KOPT-K1 (cell line): ENCODE data around the gene RASAL1.
A peak's percentile ranks its signal among the peaks of the same experiment; 100 is the strongest.
"Not testable (repeated sequence)": the region's sequence is repeated elsewhere in the genome, so short reads cannot be mapped to it uniquely, and the experiment has no call there.

Experiments
- H3K27ac ChIP-seq: fragments of 200-600 bp; sonication (generic); 2 replicates; pipeline ENCODE4 v1.5.1; 2016; ENCODE audit warnings: antibody characterized with exemption, mild to moderate bottlenecking, low read depth, low read length; ENCODE audit not compliant: poor library complexity, severe bottlenecking
- H3K36me3 ChIP-seq: fragments of 200-600 bp; sonication (generic); 2 replicates; pipeline ENCODE4 v1.5.1; 2017; ENCODE audit warnings: antibody characterized with exemption, mild to moderate bottlenecking, low read length, moderate library complexity; ENCODE audit not compliant: insufficient read depth
- H3K9me3 ChIP-seq: fragments of 200-600 bp; sonication (generic); 2 replicates; pipeline ENCODE4 v1.5.1; 2017; ENCODE audit warnings: antibody characterized with exemption, low read length, mild to moderate bottlenecking; ENCODE audit not compliant: insufficient read depth, poor library complexity, severe bottlenecking

The RASAL1 gene

DNA sequence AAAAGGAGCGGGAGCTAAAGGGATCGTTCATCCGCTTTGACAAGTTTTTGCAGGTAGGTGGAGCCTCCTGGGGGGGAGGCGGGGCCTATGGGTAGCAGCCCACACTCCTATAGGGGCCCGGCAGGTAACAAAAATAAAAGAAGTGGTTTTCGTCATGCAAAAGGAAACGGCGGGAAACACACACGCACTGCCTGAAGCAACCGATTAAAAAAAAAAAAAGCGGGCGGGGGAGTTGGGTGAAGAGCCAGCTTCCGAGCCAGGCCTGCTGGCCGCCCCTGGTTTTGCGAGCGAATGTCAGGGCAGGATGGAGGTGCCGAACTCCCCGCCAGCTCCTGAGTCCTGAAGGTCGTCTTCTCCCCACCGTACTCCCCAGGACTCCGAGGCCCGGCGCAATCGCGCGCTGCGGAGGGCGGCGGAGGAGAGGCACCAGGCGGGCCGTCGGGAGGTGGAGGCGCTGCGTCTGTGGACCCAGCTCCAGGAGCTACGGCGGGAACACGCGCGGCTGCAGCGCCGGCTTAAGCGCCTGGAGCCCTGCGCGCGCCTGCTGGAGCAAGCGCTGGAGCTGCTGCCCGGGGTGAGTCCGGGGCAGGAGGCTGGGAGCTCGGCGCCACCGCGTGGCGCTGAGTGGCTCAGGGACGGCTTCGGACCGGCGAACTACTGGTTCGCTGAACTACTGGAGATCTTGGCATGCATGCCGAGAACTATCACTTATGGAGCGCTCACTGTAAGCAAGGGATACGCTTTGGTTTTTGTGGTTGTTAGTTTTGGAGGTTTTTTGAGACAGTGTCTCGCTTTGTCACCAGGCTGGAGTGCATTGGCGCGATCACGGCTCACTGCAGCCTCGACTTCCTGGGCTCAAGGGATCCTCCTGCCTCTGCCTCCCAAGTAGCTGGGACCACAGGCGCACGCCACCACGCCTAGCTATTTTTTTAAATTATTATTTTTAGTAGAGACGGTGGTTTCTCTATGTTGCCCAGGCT, 17.6 kb upstream of the RASAL1 start:
- Histone ChIP-seq H3K27ac (peak overlapping the region; percentile 77), H3K9me3 (no peaks in the 10 kb centered on the region), H3K36me3 (peaks cover 21% of the 10 kb centered on the region)

DNA sequence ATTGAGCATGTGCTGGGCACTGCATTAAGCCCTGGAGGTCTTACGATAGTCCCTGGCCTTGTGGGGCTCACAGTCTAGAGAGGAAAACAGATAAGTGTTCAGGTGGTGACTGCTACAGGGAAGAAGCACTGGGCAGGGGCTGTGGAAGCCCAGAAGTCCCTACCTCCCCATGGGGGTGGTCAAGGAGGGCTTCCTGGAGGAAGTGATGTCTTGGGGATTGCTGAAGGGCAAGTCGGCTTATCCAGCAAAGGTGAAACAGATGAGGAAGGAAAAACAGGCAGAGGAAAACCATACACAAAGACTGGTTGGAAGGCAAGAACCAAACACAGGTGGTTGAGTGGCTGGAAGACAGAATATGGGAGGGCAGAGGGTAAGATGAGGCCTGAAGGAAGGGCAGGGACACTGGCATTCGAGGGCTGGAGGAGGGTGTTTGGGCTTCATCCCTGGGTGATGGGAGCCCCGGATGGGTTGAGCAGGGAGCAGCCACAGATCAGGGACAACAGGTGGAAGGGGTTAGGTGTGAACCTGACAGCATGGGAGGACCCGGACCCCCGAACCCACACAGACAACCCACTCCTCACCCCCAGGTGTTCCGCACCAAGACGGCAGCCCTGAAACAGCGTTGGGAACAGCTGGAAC, 16.8 kb upstream of the RASAL1 start:
- Histone ChIP-seq H3K9me3 (peaks cover 2% of the 10 kb centered on the region), H3K27ac (peak overlapping the region; percentile 77), H3K36me3 (peaks cover 13% of the 10 kb centered on the region)

DNA sequence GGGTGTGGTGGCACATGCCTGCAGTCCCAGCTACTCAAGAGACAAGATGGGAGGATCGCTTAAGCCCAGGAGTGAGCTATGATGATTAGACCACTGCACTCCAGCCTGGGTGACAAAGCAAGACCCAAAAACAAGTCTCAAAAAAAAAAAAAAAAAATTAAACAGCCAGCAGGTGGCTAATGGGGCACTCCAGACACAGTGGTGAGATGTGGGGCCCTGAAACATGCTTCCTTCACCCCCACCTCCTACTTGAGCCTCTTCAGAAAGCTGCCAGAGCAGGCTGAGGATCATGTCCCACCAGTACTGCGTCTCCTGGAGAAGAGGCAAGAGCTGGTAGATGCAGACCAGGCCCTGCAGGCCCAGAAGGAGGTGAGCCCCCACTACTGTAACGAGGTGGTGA, 16.1 kb upstream of the RASAL1 start:
- Histone ChIP-seq H3K36me3 (peaks cover 6% of the 10 kb centered on the region), H3K9me3 (peaks cover 6% of the 10 kb centered on the region), H3K27ac (no peak overlapping the region)

DNA sequence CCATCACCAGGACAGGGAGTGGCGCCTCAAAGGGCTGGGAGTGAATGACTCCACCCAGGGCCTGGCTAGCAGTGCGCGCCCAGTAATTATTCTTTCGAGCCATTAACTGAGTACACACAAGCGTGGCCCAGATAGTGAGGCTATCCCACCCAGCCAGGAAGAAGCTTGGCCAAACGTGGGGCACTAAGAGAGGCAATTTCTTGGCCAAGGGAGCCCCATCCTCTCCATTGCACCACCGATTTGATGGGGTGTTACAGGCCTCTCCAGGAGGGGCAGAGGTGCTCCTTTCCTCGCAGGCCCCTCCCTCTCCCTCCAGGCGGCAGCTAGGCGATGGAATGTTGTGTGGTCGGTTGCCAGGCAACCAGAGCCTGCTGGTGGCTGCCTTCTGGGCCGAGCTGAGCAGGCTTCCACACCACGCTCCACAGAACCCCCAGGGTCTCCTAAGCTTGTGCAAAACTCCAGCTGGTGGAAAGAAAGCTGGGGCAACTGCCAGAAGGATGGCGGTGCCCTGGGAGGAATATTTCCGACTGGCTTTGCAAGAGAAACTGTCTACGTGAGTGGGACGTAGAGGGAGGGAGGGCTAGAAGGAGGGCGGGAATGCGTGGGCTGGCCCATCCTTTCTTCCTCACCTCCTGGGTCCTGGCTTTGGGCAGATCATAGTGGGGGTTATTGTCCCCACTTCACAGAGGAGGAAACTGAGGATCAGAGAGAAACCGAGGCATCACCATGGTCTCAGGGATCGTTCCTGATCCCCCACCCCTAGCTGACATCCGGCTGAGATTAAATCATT, 14.0 kb upstream of the RASAL1 start, which contains the start of gene CFAP73:
TSS of gene CFAP73 (plus strand) at position 364 of the 790 bp plus-strand sequence. CDS start at position 498, 134 bp downstream.
- H3K36me3 ChIP-seq = no peaks in the 10 kb centered on the region
- H3K27ac ChIP-seq = no peak within 1 kb of the TSS
- peaks cover 6% of the 10 kb centered on the region for H3K9me3 ChIP-seq

DNA sequence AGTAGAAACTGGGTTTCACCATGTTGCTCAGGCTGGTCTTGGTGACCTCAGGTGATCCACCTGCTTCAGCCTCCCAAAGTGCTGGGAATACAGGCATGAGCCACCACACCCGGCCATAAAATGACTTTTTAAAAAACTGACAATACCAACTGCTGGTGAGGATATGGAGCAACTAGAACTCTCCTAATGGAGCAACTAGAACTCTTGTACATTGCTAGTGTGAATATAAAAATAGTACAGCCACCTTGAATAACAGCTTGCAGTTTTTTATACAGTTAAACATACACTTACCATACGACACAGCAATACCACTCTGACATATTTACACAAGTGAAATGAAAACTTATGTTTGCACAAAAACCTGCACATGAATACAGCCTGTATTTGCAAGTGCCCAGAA, 11.4 kb upstream of the RASAL1 start:
- Histone ChIP-seq H3K27ac (no peak overlapping the region), H3K36me3 (no peaks in the 10 kb centered on the region), H3K9me3 (peaks cover 6% of the 10 kb centered on the region)

DNA sequence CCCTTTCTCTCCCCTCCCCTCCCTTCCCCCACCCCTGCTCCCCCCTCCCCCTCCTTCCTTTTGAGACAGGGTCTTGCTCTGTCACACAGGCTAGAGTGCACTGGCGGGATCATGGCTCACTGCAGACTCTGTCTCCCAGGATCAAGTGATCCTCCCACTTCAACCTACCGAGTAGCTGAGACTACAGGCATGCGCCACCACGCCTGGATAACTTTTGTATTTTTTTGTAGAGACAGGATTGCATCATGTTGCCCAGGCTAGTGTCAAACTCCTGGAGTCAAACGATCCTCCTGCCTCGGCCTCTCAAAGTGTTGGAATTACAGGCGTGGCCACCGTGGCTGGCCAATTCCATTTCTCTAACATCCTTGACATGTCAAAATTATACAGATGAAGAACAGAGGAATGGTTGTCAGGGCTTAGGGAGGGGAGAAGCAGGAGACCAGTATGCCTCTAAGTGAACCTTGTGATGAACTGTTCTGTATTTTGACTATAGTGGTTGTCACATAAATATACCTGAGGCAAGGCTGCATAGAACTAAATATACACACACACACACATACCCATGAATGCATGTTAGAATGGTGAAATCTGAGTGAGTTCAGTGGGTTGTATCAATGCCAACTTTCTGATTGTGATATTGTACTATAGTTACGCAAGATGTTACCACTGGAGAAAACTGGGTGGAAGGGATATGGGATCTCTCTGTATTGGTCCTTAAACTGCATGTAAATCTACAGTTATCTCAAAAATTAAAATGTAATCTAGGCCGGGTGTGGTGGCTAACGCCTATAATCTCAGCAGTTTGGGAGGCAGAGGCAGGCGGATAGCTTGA, 10.4 kb upstream of the RASAL1 start:
- Histone ChIP-seq H3K36me3 (no peaks in the 10 kb centered on the region), H3K27ac (no peak overlapping the region), H3K9me3 (peaks cover 6% of the 10 kb centered on the region)

DNA sequence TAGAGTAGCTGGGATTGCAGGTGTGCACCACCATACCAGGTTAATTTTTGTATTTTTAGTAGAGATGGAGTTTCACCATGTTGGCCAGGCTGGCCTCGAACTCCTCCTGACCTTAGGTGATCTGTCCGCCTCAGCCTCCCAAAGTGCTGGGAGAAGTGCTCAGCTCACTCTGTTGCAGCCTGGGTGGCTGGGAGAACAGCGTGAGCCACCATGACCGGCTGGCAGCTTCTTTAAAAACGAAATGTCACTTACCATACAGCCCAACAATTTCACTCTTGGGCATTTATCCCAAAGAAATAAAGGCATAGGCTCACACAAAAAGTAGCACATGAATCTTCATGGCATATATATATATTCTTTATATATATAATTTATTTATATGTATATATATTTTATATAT, 9.2 kb upstream of the RASAL1 start:
- peaks cover 6% of the 10 kb centered on the region for H3K9me3 ChIP-seq
- H3K27ac ChIP-seq = no peak overlapping the region

DNA sequence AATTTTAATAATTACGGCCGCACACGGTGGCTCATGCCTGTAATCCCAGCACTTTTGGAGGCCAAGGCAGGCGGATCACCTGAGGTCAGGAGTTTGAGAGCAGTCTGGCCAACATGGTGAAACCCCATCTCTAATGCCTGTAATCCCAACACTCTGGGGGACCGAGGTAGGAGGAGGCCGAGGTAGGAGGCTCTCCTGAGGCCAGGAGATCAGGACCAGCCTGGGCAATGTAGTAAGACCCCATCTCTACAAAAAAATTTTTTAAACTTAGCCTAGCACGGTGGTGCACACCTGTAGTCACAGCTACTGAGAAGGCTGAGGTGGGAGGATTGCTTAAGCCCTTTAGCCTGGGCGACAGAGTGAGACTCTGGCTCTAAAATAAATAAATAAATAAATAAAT, 8.4 kb upstream of the RASAL1 start:
- H3K9me3 ChIP-seq = peaks cover 6% of the 10 kb centered on the region
- no peak overlapping the region for H3K27ac ChIP-seq
- H3K36me3 ChIP-seq = no peaks in the 10 kb centered on the region

More for the DNA sequence above, 9.2 kb upstream of the RASAL1 start:
- H3K36me3 ChIP-seq = no peaks in the 10 kb centered on the region

DNA sequence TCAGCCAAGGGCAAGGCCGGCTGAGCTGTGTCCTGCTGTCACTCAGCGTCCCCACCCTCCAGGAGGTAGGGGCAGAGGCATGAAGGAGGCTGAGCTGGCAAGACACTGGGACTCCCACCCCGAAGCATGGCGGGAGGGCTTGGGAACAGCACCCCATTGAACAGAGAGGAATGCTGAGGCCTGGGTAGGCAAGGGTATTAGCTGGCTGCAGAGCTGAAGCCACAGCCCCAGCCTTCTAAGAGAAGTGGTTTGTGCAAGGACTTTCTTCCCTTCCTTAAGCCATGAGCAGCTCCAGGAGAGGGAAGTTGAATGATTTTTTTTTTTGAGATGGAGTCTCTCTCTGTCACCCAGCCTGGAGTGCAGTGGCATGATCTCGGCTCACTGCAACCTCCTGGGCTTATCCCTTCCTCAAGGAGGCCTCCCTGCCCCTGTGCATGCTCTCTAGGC, 7.3 kb upstream of the RASAL1 start:
- peaks cover 6% of the 10 kb centered on the region for H3K9me3 ChIP-seq
- H3K27ac ChIP-seq = no peak overlapping the region
- no peaks in the 10 kb centered on the region for H3K36me3 ChIP-seq

DNA sequence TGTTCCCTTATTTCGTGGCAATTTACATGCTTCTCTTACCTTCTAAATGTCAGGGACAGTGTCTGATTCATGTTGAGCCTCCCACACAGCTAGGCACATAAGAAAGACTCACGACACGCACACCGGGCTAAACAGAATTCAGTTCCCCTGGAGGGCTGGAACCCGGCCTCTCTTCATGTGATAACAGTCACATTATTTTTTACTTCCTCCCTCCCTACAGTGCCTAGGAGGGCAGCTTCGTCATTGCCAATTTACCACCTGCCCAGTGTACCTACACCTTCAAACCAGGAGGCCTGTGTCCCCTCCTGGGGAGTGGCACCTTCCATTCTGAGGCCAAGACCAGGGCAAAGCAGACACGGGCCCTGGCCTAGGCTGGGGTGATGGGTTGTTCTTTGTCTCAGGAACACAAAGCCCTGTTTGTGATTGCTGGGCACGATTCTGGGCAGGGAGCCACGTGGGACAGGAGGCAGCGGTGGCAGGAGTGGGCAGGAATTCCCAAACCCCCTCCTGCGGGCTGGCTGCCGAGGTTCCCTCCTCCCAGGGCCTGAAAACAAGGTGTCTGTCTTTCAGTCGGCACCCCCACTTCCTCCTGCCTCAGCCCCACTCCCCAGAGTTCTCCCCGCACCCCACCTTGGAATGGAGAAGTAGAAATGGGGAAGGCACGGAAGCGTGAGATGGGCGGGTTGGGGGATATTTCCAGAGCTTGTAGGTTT, 6.8 kb upstream of the RASAL1 start:
- no peak overlapping the region for H3K27ac ChIP-seq
- H3K9me3 ChIP-seq = peaks cover 4% of the 10 kb centered on the region
- no peaks in the 10 kb centered on the region for H3K36me3 ChIP-seq

DNA sequence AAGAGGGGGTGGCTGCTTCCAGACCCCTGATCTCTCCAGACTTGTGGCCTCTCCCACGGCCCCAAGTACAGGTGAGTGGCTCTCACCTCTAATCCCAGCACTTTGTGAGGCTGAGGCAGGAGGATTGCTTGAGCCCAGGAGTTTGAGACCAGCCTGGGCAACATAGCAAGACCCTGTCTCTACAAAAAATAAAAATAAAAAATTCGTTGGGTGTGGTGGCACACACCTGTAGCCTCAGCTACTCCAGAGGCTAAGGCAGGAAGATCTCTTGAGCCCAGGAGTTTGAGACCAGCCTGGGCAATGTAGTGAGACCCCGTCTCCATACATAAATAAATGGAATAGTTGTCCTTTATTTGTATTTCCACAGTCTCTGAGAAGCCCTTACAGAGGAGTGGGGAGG, 6.2 kb upstream of the RASAL1 start:
- not testable (repeated sequence) for H3K36me3 ChIP-seq, H3K27ac ChIP-seq, H3K9me3 ChIP-seq

DNA sequence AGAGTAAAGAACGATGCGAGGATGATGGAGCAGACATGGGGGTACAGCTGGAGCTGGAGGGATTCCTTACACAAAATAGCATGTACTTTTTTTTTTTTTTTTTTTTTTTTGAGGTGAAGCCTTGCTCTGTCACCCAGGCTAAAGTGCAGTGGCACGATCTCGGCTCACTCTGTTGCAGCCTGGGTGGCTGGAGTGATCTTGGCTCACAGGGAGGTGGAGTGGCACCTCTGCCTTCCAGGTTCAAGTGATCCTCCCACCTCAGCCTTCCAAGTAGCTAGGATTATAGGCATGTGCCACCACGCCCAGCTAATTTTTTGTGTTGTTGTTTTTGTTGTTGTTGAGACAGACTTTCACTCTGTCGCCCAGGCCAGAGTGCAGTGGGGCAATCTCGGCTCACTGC, 5.1 kb upstream of the RASAL1 start:
- Histone ChIP-seq H3K9me3 (no peaks in the 10 kb centered on the region), H3K36me3 (no peaks in the 10 kb centered on the region), H3K27ac (no peak overlapping the region)

DNA sequence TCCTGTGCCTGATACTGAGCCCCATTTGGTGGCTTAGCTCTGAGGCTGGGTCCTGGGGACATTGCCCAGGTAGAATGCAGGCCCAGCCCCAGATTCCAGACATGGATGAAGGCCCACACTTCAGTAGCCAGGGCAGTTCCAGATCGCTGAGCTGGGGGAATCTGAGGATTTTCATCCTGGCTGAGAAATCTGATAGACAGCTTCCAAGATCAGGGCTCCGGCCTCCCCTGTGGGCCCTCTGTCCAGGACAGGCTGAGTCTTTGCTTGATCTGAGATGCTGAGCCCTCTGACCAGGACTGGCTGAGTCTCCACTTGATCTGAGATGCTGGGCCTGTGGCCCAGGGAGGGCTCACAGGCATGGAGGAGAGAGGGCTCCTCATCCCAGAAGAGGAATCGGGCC, 3.3 kb upstream of the RASAL1 start:
- H3K27ac ChIP-seq = no peak overlapping the region
- H3K9me3 ChIP-seq = no peaks in the 10 kb centered on the region
- H3K36me3 ChIP-seq = no peaks in the 10 kb centered on the region
